ENCODE results near the gene CCNY.

CCNY gene

DNA sequence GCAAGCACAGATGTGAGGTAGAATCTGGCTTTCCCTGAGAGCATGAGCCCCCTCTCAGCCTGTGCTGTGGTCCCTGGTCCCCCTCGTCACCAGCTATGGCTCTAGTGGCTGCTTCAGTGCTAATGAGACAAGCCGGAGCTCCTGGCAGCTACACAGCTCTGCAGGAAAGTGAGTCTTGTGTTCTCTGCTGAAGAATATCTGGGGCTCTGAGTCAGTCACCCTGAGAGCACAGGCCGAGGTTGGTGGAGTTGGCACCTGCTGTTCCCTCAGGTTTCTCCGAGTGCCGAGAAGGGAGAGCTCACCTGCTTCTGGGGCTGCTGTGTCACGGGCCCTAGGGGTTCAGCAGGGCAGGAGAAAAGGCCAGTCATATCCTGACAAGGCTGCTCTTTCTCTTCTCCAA, 231.6 kb downstream of the CCNY start:
- no peak for DNase-seq

GRCh38 chr10:35568483-35569015, 232.2 kb downstream of the CCNY start:
- no peak for DNase-seq

GRCh38 chr10:35569111-35569707, 232.9 kb downstream of the CCNY start:
- no peak for DNase-seq

DNA sequence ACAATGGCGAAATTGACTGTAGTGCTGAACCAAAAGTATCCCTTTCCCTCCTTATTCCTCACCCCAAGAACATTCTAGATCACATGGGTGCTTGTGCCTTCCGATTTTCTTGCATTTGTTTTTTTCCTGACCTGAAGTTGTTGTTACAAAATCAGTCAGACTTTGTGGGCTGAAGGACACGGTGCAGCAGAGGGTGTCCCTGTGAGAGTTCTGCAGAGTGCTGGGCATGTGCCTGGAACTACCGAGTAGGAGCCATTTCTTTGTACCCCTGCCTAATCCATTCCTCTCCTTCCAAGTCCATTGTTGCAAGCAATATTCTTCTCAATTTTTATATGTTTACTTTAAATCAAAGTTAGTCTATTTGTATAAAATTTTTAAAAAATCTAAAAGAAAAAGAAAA, 233.5 kb downstream of the CCNY start:
- DNase-seq, result no peak

DNA sequence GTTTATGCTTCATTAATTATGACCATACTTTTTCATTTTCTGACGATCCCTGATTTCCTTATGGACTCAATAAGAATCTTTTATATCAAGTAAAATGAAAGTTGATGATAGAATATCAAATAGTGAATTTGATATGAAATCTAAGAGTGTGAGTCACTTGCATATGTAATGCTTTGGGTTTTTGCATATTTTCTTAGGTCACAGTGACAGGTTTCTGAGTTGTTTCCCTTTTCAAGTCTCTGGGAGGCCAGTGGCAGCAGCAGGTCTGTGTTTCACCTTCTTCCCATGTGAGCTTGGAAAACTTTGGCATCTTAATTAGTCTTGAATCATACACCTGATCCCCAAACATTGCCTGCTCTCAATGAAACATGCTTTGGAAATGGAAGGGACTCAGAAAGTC, 234.1 kb downstream of the CCNY start:
- no peak for DNase-seq

GRCh38 chr10:35572583-35572982, 236.3 kb downstream of the CCNY start:
- DNase-seq, result no peak

- no peak for DNase-seq
Observed at GRCh38 chr10:35573796-35574195, 237.5 kb downstream of the CCNY start.

DNA sequence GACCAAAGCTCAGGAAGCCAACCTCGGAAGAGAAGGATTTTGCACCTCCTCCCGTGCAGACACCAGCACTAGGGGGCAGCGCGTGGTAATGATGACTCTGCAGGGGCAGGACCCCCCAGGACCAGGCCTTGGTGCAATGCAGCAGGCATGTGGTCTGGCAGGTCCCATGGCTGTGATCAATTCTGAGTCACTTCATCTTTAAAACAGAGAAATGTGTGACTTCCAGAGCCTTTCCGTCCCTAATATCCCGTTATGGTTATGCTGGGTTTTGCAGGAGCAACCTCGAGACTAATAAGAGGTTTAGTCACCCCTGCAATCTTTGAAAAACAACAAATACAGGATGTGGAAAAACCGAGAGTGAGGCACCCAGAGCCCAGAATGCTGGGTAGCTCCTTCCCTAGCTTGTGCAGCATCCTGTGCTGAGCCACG, 238.6 kb downstream of the CCNY start:
- peak; percentile 93 for DNase-seq

GRCh38 chr10:35575640-35576039, 239.3 kb downstream of the CCNY start:
- no peak for DNase-seq

- DNase-seq, result no peak
Observed at GRCh38 chr10:35576730-35577129, 240.4 kb downstream of the CCNY start.

GRCh38 chr10:35577926-35578617, 241.8 kb downstream of the CCNY start:
- peak; percentile 35 for DNase-seq

GRCh38 chr10:35578618-35578956, 242.3 kb downstream of the CCNY start:
- DNase-seq, result no peak

GRCh38 chr10:35579116-35579515, 242.8 kb downstream of the CCNY start:
- DNase-seq, result no peak

GRCh38 chr10:35579726-35580422, 243.6 kb downstream of the CCNY start:
- no peak for DNase-seq

GRCh38 chr10:35580423-35580770, 244.1 kb downstream of the CCNY start:
- DNase-seq, result no peak

- DNase-seq, result no peak
Observed at GRCh38 chr10:35581655-35582054, 245.3 kb downstream of the CCNY start.

DNA sequence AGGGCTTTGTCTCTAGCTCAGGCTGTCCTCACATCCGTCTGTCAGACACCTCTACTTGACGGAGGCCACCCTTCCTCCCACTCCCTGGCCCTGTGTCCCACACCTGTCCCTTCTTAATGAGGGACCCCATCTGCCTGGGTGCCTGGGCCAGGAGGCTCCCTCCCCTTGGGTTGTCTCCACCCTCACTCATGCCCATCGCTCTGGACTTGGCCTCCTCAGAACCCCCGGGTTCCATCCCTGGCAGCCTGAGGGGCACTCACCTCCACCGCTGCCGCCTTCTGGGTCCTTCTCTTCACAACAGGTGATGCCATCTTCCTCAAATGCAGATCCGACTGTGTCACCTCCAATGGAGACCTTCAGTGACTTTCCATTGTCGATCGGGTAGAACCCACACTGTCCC, 248.6 kb downstream of the CCNY start:
- DNase-seq, result no peak

GRCh38 chr10:35585356-35585755, 249.0 kb downstream of the CCNY start:
- no peak for DNase-seq

GRCh38 chr10:35585903-35586535, 249.7 kb downstream of the CCNY start:
- DNase-seq, result no peak

DNA sequence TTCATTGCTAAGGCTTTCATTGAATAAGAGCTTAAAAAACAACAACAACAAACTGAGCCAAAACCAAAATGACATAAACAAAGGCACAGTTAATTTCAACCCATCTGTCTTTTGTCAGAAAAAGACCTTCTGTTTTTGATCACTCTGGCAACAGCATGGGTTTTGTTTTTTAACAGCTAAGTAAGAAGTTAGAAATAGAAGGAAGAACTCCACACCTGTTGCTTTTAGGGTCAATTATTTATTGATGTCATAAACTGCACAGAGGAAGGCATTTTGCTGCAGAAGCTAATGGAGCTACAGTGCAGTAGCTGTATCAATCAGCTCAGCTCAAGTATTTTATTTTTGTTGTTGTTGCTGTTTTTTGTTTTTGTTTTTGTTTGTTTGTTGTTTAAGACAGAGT, 252.5 kb downstream of the CCNY start:
- DNase-seq, result no peak

DNA sequence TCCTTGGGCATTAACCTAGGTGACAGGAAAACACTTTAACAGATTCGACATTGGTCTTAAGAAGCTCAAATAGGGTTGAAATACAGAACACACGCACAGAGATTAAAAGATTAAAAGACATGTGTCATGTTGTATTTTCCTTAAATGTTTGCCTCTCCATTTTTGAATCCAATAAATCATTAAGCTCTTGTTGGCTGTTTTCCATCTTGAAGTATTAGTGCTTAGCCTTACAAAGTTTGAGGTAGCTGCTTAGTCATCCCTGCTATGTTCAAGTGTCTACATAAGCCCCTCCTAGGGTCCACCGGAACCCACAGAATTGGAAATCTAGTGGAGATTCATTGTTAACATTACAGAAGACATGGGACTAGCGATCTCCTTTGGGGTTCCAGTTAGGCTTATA, 256.1 kb downstream of the CCNY start:
- DNase-seq, result no peak

GRCh38 chr10:35594115-35595079, 258.1 kb downstream of the CCNY start:
- DNase-seq, result no peak

DNA sequence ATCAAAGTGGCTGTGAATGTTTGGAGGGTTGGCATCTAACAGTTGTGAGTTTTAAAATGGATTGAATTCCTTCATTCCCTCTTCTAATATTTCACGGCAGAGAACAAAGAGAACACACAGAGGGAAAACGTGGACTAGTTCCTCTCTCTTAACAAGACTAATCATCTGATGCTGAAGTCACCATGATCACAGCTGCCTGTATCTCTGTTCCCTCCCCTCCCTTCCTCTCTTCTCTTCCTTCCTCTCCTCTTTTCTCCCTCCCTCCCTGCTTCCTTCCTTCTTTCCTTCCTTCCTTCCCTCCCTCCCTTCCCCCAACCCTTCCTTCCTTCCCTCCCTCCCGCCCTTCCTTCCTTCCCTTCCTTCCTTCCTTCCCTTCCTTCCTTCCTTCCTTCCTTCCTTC, 258.8 kb downstream of the CCNY start:
- no peak for DNase-seq

Measured in fibroblast of skin of right biceps (primary cell).